Body of pancreas (tissue), 4 donors: Measurements from ENCODE around the gene SH3YL1.

Experiments
- CTCF ChIP-seq, 7 experiments: fragments of 450-650 bp in 4 of 7; fragments of 200-600 bp in 3 of 7; sonication (generic) in 3 of 7; IDR thresholded peaks; one replicate each; pipeline ENCODE4 v1.5.1; 2016 to 2019; ENCODE audit warnings: antibody characterized with exemption in 7 of 7
- POLR2A ChIP-seq, 3 donors: fragments of 450-650 bp; IDR thresholded peaks; one replicate each; pipeline ENCODE4 v1.6.1; 2016; ENCODE audit warnings: antibody characterized with exemption in 3 of 3, mild to moderate bottlenecking in 2 of 3

GRCh38 chr2:279366-279765 lies 15.5 kb upstream of the SH3YL1 start:
- TF ChIP-seq CTCF (IDR thresholded peaks at IDR 0.05) (no peak), POLR2A (IDR thresholded peaks at IDR 0.05) (no peak)
